D341Med (cell line): Measurements from ENCODE around the gene PPP1R8.
A peak's percentile ranks its signal among the peaks of the same experiment; 100 is the strongest.
"Not testable (repeated sequence)": the region's sequence is repeated elsewhere in the genome, so short reads cannot be mapped to it uniquely, and the experiment has no call there.

ENCODE experiments used
- DNase-seq: peaks from one replicate; pipeline ENCODE4 v3.0.0; 2012; ENCODE audit warnings: low spot score

The PPP1R8 gene

GRCh38 chr1:27830621-27831440 is at the start of gene PPP1R8:
Gene PPP1R8, plus strand, starts transcription at chr1:27830782. Its CDS starts 54 bp downstream, at chr1:27830836.
- DNase-seq = peak; percentile 93

DNA sequence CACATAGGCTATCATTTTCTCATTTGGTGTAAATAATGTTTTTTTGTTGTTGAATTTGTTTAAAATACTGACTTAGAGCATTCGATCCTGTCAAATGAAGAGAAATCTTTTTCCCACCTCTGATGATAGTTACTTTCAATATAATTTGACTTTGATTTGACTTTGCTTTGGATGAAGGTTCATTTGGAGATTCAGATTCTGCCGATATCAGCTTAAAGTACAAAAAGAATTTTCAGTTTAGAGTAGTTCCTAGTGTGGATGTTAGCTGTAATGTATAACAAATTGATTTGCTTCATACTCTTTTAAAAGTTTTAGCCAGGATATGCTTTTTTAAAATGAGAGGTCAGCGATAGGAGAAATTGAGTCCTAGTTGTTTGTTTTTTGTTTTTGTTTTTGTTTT is 47.6 kb upstream of the PPP1R8 start:
- no peak for DNase-seq

DNA sequence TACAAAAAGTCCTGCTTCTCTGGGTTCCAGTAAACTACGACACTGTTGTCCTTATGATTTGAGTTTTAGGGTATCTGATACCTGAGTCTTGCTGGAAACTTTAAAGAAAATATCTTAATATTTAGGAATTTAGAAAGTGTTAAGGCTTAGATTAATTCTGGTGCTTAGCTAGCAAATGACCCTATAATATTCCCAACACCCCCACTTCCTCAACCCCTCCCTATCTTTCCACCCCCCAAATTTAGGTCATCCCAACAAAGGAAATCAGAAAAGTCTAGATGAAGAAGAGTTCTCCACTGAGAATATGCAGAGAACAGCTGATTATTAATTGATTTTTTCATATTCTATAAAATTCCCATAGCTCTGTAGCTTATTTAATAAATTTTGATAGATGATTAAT is 45.9 kb upstream of the PPP1R8 start:
- no peak for DNase-seq

DNA sequence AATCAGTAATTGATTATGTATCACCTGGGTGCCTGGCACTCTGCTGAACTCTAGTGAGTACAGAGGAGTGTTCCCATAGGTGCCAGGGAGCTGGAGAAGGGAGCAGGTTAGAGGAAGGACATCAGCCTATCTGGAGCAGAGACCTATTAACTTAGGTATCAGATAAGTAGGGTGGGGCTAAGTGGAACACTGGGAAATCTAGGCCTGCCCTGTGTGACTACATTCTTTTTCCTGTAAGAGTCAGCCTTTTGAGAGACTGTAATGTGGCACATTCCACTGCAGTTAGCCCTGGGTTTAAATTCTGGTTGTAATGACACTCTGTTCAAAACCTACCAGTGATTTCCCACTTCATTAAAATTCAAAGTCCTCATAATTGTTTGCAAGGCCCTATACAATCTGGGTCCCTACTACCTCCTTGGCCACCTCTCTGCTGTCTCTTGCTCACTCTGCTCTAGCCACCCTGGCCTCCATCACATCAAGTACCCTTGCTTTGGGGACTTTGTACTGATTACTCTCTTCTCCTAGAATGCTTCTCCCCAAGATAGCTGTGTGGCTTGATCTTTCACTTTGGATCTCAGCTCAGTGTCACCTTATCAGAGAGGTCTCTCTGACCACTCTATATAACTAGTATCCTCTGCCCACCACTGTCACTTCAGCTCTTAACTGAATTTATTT is 44.7 kb upstream of the PPP1R8 start:
- DNase-seq = no peak

GRCh38 chr1:27787895-27788294 is 42.7 kb upstream of the PPP1R8 start:
- DNase-seq = no peak

DNA sequence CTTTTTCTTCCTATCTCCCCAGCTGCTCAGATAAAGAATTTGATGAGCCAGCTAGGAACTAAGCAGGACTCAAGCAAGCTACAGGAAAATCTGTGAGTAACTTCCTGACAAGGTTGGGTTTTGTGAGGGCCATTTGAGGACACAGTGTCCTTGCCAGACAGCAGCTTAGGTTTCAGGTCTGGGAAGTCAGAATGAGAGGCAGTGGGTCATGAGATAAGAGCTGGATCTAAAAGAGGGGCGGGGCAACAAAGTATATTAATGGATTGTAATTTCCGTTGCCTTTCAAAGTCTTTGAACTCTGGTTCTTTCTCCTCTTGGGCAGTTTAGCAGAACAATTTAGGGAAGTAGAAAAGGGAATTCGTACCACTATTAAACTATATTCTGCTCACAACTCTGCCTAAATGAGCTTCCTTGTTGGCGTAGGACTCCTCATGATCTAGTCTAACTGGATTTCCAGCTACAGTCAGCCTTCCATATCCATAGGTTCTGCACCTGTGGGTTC is 41.0 kb upstream of the PPP1R8 start:
- no peak for DNase-seq

DNA sequence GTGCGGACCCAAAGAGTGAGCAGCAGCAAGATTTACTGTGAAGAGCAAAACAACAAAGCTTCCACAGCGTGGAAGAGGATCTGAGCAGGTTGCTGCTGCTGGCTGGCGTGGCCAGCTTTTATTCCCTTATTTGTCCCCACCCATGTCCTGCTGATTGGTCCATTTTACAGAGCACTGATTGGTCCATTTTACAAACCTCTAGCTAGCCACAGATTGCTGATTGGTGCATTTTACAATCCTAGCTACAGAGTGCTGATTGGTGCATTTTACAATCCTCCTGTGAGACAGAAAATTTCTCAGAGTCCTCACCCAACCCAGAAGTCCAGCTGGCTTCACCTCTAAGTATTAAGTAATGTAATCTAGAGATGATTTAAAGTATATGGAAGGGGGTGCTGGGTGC is 40.3 kb upstream of the PPP1R8 start:
- not testable (repeated sequence) for DNase-seq

DNA sequence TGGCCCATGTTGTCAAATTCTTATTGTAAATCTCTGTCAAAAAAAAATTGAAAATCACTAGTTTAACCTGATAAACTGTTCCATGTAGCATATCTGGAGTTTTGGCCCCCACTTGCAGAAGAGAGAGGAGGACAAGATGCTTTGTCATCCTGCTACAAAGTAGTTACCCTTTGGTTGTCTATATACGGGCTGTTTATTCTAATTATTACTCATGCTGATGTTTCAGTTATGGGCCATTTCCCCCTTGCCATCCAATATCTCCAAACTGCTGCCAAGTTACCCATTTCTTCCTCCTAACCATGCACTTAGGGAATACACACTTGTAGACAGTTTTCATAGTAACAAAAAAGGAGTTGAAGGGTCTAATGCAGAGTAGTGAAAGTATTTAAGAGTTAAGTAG is 35.0 kb upstream of the PPP1R8 start:
- DNase-seq = no peak

GRCh38 chr1:27804791-27805190 is 25.8 kb upstream of the PPP1R8 start:
- DNase-seq = no peak

- DNase-seq = no peak
Measured at GRCh38 chr1:27806758-27807157, 23.8 kb upstream of the PPP1R8 start.

DNA sequence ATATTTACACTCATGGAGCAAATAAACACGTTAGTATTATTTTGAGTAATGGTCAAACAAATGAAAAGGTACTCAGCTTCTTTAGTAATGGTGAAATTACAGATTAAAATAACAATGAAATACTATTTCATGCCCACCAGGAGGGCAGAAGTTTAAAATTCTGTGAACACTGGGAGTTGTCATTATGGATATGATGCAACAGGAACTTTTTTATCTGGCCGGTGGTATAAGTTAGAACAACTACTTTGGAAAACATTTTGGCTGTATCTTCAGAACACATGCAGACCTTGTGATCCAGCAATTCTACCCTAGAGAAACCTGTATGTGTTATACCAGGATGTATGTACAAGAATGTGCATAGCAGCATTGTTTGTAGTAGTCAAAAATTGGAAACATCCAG is 23.2 kb upstream of the PPP1R8 start:
- DNase-seq = no peak

- not testable (repeated sequence) for DNase-seq
Measured at GRCh38 chr1:27808131-27808530, 22.5 kb upstream of the PPP1R8 start.

DNA sequence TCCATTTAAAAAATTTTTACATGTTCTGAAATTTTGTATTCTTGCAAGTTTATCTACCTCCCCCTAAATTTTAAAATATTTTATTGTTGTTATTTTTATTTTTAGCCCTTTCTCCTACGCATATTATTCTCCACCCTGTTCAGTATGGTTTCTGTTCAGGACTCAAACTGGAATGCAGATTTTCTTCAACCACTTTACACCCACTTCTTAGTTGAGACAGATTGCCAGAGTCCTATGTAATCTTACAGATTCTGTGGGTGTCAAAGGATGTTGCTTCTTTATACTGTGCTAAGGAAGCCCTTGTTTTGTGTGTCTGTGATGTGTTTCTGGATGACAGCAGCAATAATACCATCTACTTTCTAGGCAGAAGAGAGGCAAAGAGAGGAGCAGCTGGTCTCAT is 20.7 kb upstream of the PPP1R8 start:
- no peak for DNase-seq

GRCh38 chr1:27811741-27812500 is 18.7 kb upstream of the PPP1R8 start:
- no peak for DNase-seq

DNA sequence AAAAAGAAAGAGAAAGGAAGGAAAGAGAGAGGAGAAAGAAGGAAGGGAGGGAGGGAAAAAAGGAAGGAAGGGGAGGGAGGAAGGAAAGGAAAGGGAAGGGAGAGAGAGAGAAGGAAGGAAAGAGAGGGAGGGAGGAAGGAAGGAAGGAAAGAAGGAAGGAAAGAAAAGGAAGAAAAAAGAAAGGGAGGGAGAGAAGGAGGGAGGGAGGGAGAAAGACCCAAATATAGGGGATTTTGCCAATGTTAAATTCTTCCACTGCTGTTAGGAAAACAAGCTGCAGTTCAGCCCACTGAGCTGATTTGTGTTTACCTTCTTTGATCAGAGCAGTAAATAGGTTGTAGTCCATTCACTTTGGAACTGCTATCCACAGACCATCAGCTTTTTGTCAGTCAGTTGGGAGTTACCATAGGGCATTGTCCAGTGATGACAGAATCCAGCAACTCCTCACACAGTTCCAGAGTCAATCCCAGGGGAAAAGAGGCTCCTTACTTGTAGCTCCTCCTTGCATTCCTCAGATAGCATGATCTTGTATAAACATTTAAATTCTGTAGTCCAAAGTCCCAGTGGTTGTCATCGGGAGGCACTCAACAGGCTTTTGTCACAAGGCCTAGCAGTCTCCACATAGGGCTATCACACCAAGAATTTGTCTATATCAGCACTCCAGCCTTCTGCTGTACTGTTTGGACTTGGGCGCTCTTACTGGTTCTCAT is 13.5 kb upstream of the PPP1R8 start:
- DNase-seq = no peak

GRCh38 chr1:27821761-27822315 is 8.7 kb upstream of the PPP1R8 start:
- DNase-seq = no peak

DNA sequence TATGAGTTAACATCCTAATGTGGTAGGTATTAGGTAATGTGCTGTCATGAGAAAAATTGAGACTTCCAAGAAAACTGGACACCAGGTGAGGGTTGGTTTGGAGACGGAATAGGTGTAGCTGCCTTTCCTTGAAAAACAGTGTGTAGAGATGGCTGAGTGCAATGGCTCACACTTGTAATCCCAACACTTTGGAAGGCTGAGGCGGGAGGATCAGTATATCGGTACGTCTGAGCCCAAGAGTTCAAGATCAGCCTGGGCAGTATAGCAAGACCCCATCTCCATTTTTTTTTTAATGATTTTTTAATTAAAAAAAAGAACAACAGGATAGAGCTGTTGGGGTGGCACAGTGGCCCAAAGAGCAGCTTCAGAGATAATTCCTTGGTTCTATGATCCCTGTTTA is 6.8 kb upstream of the PPP1R8 start:
- DNase-seq = no peak

- DNase-seq = no peak
Measured at GRCh38 chr1:27824411-27824810, 6.2 kb upstream of the PPP1R8 start.

- DNase-seq = not testable (repeated sequence)
Measured at GRCh38 chr1:27829339-27829960, 1.1 kb upstream of the PPP1R8 start.

DNA sequence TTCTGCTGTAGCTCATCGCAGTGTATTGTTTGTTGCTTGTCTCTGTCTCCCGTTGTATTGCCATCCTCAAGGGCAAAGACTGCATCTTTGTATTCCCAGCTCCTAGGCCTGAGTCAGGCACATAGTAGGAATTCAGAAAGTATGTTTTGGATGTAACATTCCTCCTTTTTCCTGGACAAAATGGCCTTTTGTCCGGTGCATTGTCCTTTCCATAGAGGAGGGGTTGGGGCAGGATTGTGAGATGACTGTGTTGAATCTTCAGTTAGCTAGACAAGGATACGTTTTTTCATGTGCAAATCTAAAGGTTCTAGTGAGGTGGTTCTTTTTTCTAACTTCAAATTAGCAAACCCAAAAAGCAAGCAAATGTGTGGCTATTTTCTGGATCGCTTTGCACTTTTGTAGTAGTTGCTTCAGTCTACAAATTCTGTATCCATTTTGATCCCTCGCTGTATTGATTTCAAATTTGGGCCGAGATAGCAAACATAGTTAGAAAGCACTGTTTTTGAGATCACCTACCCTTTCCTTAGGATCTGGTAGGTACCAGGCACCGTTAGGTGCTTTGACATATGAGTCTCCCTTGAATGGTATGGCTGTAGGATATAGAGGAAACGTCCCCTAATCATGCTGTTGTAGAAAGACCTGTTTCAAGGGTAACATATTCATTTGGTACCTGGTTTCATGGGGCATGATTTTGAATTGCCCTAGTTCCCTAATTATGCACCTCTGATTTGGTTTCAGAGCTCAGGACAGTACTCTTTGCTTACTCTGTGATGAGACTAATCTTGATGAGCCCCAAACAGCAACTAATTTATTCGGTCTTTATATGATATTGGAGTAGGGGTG is 1.2 kb downstream of the PPP1R8 start:
- DNase-seq = no peak
